KMS-11 (cell line): Measurements from ENCODE around the gene GHITM.

Experiments
- H2AFZ ChIP-seq: fragments of 200-600 bp; sonication (generic); 2 replicates; pipeline ENCODE4 v1.6.1; 2016; ENCODE audit warnings: antibody characterized with exemption, mixed run types, low read depth
- H3K27ac ChIP-seq: fragments of 200-600 bp; sonication (generic); 2 replicates; pipeline ENCODE4 v1.6.1; 2016; ENCODE audit warnings: mild to moderate bottlenecking, mixed run types
- H3K27me3 ChIP-seq: fragments of 200-600 bp; sonication (generic); 2 replicates; pipeline ENCODE4 v1.6.1; 2017; ENCODE audit warnings: mild to moderate bottlenecking, low read depth, mixed run types, moderate library complexity; ENCODE audit not compliant: insufficient read depth
- H3K36me3 ChIP-seq: fragments of 200-600 bp; sonication (generic); 2 replicates; pipeline ENCODE4 v1.6.1; 2017; ENCODE audit warnings: mild to moderate bottlenecking, mixed run types; ENCODE audit not compliant: insufficient read depth
- H3K4me1 ChIP-seq: fragments of 200-600 bp; sonication (generic); 2 replicates; pipeline ENCODE4 v1.6.1; 2016; ENCODE audit warnings: mild to moderate bottlenecking, low read depth, mixed run types; ENCODE audit not compliant: poor library complexity, severe bottlenecking
- H3K4me2 ChIP-seq: fragments of 200-600 bp; sonication (generic); 2 replicates; pipeline ENCODE4 v1.7.0; 2016; ENCODE audit warnings: mild to moderate bottlenecking, mixed run types
- H3K4me3 ChIP-seq: fragments of 200-600 bp; sonication (generic); IDR thresholded peaks from 2 replicates; pipeline ENCODE4 v1.6.1; 2017; ENCODE audit warnings: low read depth, low read length, mixed read lengths; ENCODE audit not compliant: insufficient read depth
- H3K79me2 ChIP-seq: fragments of 200-600 bp; sonication (generic); 2 replicates; pipeline ENCODE4 v1.6.1; 2016; ENCODE audit warnings: low read depth, mixed run types; ENCODE audit not compliant: insufficient read depth
- H3K9ac ChIP-seq: fragments of 200-600 bp; sonication (generic); 2 replicates; pipeline ENCODE4 v1.6.1; 2016; ENCODE audit warnings: mild to moderate bottlenecking, mixed run types
- H4K20me1 ChIP-seq: fragments of 200-600 bp; sonication (generic); 2 replicates; pipeline ENCODE4 v1.6.1; 2016; ENCODE audit warnings: mild to moderate bottlenecking, mixed run types; ENCODE audit not compliant: insufficient read depth
- CTCF ChIP-seq: fragments of 200-600 bp; sonication (generic); conservative IDR thresholded peaks from 2 replicates; pipeline ENCODE4 v1.6.1; 2017; ENCODE audit warnings: low read depth, mild to moderate bottlenecking, antibody characterized with exemption, low read length, moderate library complexity, mixed read lengths

GHITM gene

GRCh38 chr10:84197643-84198042, 58.3 kb downstream of the GHITM start:
- no peak overlapping the region for H3K27ac ChIP-seq
- H3K36me3 ChIP-seq = no peaks in the 10 kb centered on the region
- no peaks in the 10 kb centered on the region for H3K79me2 ChIP-seq
- H3K4me1 ChIP-seq = no peaks in the 10 kb centered on the region
- H3K4me2 ChIP-seq = no peak overlapping the region
- H3K4me3 ChIP-seq = no peak overlapping the region
- H3K9ac ChIP-seq = no peak overlapping the region
- TF ChIP-seq CTCF = no peak
- H2AFZ ChIP-seq = no peak overlapping the region
- H3K27me3 ChIP-seq = no peaks in the 10 kb centered on the region
- no peaks in the 10 kb centered on the region for H4K20me1 ChIP-seq

GRCh38 chr10:84198206-84198915, 59.1 kb downstream of the GHITM start:
- Histone ChIP-seq H3K4me1 (no peaks in the 10 kb centered on the region), H4K20me1 (no peaks in the 10 kb centered on the region), H3K4me3 (no peak overlapping the region), H2AFZ (no peak overlapping the region), H3K36me3 (no peaks in the 10 kb centered on the region), H3K27ac (no peak overlapping the region), H3K9ac (no peak overlapping the region), H3K79me2 (no peaks in the 10 kb centered on the region), H3K27me3 (no peaks in the 10 kb centered on the region), H3K4me2 (no peak overlapping the region)
- TF ChIP-seq CTCF = no peak

- no peak for TF ChIP-seq CTCF
- H3K4me3 ChIP-seq = no peak overlapping the region
- H3K9ac ChIP-seq = no peak overlapping the region
- H3K4me2 ChIP-seq = no peak overlapping the region
- H2AFZ ChIP-seq = no peak overlapping the region
- H4K20me1 ChIP-seq = no peaks in the 10 kb centered on the region
- H3K79me2 ChIP-seq = no peaks in the 10 kb centered on the region
- no peak overlapping the region for H3K27ac ChIP-seq
- no peaks in the 10 kb centered on the region for H3K4me1 ChIP-seq
- H3K27me3 ChIP-seq = no peaks in the 10 kb centered on the region
- no peaks in the 10 kb centered on the region for H3K36me3 ChIP-seq
Measured at GRCh38 chr10:84200537-84201243, 61.4 kb downstream of the GHITM start.

- Histone ChIP-seq H3K4me1 (no peaks in the 10 kb centered on the region), H3K4me3 (no peak overlapping the region), H3K4me2 (no peak overlapping the region), H3K36me3 (no peaks in the 10 kb centered on the region), H3K27ac (no peak overlapping the region), H4K20me1 (no peaks in the 10 kb centered on the region), H3K27me3 (no peaks in the 10 kb centered on the region), H3K79me2 (no peaks in the 10 kb centered on the region), H3K9ac (no peak overlapping the region), H2AFZ (no peak overlapping the region)
- no peak for TF ChIP-seq CTCF
Measured at GRCh38 chr10:84201244-84201606, 61.9 kb downstream of the GHITM start.
